Activated T-helper 1 cell treated with anti-CD3 and anti-CD28 coated beads, Interleukin-12 subunit alpha, Interleukin-12 subunit beta, Interleukin-2, Interleukin-4 antibody, amounts not matched to agents 30 ng/mL and 10 ng/mL and 1 ng/mL, durations not matched to agents 14 hours and 24 hours and 36 hours (primary cell): Measurements from ENCODE around the gene PIMREG. TPM values are rescaled to one million over a fixed set of nuclear protein-coding genes. Genes with fewer than 3 reads are reported as not detected.

Experiments
- DNase-seq: peaks from one replicate; pipeline ENCODE4 v3.0.0; 2021; ENCODE audit warnings: low spot score
- H3K27ac Mint-ChIP-seq: one replicate; pipeline ENCODE4 v1.8.0; 2021; ENCODE audit warnings: mild to moderate bottlenecking, mixed read lengths
- H3K27me3 Mint-ChIP-seq: one replicate; pipeline ENCODE4 v1.8.0; 2022; ENCODE audit warnings: mild to moderate bottlenecking, moderate library complexity, mixed read lengths; ENCODE audit not compliant: insufficient read depth
- H3K36me3 Mint-ChIP-seq: one replicate; pipeline ENCODE4 v1.8.0; 2021; ENCODE audit warnings: low read depth, mixed read lengths
- H3K4me1 Mint-ChIP-seq: one replicate; pipeline ENCODE4 v1.8.0; 2021; ENCODE audit warnings: low read depth, mixed read lengths
- H3K4me3 Mint-ChIP-seq: one replicate; pipeline ENCODE4 v1.8.0; 2021; ENCODE audit warnings: mild to moderate bottlenecking, moderate library complexity, mixed read lengths
- H3K9me3 Mint-ChIP-seq: one replicate; pipeline ENCODE4 v1.8.0; 2021; ENCODE audit warnings: mixed read lengths
- intact Hi-C: fragments of 100-400 bp; cut with micrococcal nuclease; formaldehyde crosslinking; loops from one replicate; pipeline ENCODE4 v1.15.1; 2024
- total RNA-seq: library from RNA; stranded (reverse); gene quantifications from 2 replicates; pipeline ENCODE4 v1.2.3, GENCODE V29; 2022

Gene PIMREG
- total RNA-seq, 1 donor from 2014 or later = 6.8 TPM

DNA sequence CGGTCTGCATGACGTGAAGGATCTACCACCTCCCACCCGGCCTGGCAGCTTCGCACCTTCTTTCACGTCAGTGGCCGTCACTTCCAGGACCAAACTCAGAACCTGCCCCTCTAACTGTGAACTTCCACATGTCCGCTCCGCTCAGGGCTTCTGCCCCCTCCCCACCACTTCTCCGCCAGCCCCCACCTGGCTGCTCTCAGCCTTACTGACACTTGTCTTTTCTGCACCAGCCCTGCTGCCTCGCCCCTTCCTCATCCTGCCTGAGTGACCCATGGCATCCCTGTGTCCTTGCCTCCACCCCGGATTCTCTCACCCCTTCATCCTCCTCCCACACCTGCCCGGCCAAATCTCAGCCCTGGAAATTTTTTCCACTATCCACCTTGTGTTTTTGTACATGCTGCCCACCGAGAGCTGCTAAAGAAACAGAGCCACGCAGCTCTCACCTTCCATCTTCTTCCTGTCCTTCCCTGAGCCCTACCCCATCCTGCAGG is 14.2 kb downstream of the PIMREG start:
- intact Hi-C loops = no loop called here
- H3K9me3 Mint-ChIP-seq = no peaks in the 10 kb centered on the region
- DNase-seq = no peak
- H3K4me1 Mint-ChIP-seq = peaks cover 20% of the 10 kb centered on the region
- H3K27me3 Mint-ChIP-seq = peaks cover 8% of the 10 kb centered on the region
- H3K27ac Mint-ChIP-seq = no peak overlapping the region
- H3K4me3 Mint-ChIP-seq = no peak overlapping the region
- H3K36me3 Mint-ChIP-seq = no peaks in the 10 kb centered on the region

DNA sequence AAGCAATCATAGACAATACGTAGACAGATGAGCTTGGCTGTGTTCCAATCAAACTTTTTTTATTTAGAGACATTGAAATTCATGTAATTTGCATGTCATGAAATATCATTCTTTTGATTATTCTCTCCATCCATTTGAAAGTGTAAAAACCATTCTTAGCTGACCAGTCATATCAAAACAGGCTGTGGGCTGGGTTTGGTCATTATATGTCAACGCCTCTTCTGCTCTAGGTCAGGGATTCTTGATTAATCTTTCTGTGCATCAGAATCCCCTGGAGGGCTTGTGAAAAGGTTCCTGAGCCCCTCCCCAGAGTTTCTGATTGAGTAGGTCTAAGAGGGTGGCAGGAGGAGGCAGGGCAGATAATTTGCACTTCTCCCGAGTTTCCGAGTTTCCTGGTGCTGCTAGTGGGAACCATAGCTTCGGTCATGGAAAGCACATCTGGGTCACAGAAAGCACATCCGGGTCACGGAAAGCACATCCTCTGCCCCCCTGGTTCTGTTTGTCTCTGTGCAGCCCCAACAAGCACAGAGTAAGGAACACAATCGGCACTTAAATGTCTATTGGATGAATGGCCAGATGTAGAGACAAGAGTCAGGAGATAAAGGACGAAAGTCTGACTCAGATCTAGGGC is 16.4 kb downstream of the PIMREG start:
- intact Hi-C loops = no loop called here
- no peak for DNase-seq
- peaks cover 20% of the 10 kb centered on the region for H3K4me1 Mint-ChIP-seq
- no peaks in the 10 kb centered on the region for H3K36me3 Mint-ChIP-seq
- H3K27ac Mint-ChIP-seq = no peak overlapping the region
- peaks cover 2% of the 10 kb centered on the region for H3K27me3 Mint-ChIP-seq
- no peaks in the 10 kb centered on the region for H3K9me3 Mint-ChIP-seq
- H3K4me3 Mint-ChIP-seq = no peak overlapping the region

DNA sequence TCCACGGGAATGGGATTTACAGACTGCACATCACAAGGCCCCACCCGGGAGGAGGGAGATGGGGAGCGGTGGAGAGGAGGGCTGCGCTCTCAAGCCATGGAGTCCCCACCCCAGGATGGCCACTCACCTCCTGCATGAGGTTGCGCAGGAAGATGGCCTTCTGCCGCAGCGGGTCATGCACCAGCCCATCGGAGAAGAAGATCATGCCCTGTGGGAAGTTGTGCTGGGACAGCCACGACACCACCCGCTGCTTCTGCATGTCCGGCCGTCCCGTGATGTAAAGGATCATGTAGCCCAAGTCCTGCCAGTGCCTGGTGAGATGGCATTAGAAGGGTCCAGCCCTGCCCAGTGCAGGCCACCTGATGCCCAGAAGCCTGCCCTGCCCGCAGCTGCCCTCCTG is 17.0 kb downstream of the PIMREG start:
- peaks cover 20% of the 10 kb centered on the region for H3K4me1 Mint-ChIP-seq

DNA sequence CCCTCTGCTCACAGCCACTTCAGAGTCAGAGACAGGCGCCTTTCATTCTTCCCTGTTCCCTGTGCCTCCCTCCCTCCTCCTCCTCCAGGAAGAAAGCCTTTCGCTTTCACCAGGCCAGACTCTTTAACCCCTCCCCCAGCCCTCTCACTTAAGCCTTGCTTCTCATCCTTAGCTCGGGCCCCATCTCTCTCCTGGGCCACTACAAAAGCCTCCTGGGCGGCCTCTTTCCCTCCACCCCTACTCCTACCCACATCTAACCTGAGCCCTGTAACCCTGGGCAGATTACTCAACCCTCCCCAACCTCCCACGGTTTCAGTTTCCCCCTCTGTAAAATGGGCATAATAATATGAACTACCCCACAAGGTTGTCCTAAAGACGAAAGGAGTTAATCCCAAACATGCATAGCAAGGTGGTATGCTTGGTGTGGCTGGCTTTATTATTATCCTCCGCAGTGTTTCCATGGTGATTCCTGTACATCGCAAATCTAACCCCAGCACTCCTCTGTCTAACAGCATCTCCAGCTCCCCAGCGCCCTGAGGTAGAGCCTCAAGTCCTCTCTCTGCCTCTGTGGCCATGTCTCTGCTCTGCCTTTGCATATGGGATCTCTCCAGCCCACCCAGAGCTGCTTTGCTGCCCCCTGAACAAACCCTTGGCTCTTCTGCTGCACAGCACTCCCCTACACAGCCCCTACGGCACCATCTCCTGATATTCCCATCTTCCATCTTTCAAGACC is 17.7 kb downstream of the PIMREG start:
- H3K4me1 Mint-ChIP-seq = peaks cover 13% of the 10 kb centered on the region
- intact Hi-C loops = no loop called here
- H3K4me3 Mint-ChIP-seq = no peak overlapping the region
- no peak overlapping the region for H3K27ac Mint-ChIP-seq
- no peaks in the 10 kb centered on the region for H3K9me3 Mint-ChIP-seq
- H3K36me3 Mint-ChIP-seq = no peaks in the 10 kb centered on the region
- peaks cover 6% of the 10 kb centered on the region for H3K27me3 Mint-ChIP-seq
- DNase-seq = no peak

More for the DNA sequence above, 17.0 kb downstream of the PIMREG start:
- Mint-ChIP-seq H3K36me3 (no peaks in the 10 kb centered on the region), H3K27me3 (peaks cover 5% of the 10 kb centered on the region), H3K9me3 (no peaks in the 10 kb centered on the region), H3K27ac (no peak overlapping the region), H3K4me3 (no peak overlapping the region)
- intact Hi-C loops = no loop called here
- DNase-seq = no peak

DNA sequence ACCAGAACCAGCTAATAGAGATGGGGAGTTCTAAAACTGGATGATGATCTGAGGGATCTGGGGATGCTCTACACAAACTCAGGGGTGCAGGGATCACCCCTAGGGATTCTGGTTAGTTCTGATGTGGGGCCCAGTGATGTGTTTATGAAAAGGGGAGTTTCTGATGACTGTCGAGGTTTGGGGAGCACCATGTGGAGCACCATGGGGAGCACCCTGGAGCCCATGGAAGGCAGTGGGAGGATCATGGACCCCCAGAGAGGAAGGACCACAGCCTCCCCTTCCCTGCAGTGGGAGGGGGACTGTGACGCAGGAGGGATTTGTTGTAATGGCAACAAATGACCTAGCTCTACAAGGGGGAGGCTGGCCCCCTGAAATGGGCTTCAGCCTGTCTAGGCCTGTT is 18.4 kb downstream of the PIMREG start:
- Mint-ChIP-seq H3K27ac (no peak overlapping the region), H3K27me3 (peaks cover 6% of the 10 kb centered on the region), H3K4me3 (no peak overlapping the region), H3K36me3 (no peaks in the 10 kb centered on the region), H3K4me1 (peaks cover 9% of the 10 kb centered on the region), H3K9me3 (no peaks in the 10 kb centered on the region)
- DNase-seq = no peak
- intact Hi-C loops = no loop called here

DNA sequence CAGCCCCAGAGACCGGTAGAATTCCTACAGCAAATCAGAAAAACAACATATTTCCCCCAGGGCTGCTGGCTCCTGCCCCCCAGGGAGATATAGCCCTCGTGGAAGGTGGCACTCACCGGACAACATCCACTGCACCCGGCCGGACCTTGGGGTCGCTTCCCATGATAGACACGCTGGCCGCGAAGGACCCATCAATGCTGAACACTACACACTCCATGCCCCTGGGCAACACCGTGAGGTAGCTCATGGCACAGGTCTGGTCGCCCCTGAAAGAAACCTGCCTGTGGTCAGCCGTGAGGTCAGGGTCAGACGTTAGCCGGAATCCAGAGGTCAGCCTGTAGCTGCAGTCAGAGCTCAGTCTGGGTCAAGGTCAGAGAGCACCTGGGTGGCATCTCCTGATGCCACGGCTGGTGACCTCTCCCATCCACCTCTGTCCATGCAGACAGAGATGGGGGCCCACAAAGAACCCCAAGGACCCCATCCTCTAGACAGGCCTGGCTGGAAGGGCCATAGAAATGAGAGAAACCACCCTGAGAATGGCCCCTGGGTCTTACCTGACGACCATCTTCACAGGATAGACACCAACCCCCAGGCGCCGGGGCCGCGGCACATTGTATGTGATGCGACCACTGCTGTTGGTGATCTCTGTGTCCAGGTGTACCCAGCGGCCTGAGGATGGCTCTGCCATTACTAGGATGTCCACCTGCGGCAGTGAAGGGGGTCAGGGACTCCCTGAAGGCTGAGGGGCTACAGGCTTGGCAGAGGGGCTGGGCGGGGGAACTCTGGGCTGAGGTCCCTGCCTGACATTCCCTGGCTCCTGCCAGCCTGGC is 19.6 kb downstream of the PIMREG start:
- intact Hi-C loops = no loop called here
- peaks cover 9% of the 10 kb centered on the region for H3K4me1 Mint-ChIP-seq
- H3K27me3 Mint-ChIP-seq = peaks cover 6% of the 10 kb centered on the region
- H3K36me3 Mint-ChIP-seq = no peaks in the 10 kb centered on the region
- DNase-seq = no peak
- no peak overlapping the region for H3K4me3 Mint-ChIP-seq
- H3K27ac Mint-ChIP-seq = no peak overlapping the region
- H3K9me3 Mint-ChIP-seq = no peaks in the 10 kb centered on the region

DNA sequence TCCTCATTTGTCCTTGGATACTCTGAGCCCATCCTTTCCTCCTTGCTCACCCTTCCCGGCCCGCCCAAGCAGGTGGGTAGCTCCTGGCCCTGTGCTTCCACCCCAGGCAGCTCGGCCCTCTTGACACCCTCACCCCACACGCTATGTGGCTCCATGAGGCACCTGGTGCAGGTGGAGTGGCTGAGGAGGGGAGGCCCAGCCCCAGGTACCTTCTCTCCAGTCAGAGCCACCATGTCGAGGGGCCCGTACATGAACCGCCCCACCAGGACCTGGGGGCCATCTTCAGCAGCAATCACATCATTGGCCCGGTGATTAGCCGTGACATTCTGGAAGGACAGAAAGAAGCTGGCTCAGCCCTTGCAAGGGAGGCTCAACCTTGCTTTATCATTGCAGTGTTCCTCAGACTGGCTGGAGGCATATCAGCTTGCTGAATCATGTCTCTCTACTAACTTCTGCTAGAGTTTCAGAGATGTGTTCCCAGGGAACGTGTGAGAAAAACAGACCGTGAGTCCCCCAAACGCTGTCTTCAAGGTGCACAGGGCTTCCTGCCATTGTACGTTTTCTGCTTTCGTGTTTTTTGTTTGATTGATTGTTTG is 20.3 kb downstream of the PIMREG start:
- H3K27me3 Mint-ChIP-seq = peaks cover 6% of the 10 kb centered on the region
- no peaks in the 10 kb centered on the region for H3K9me3 Mint-ChIP-seq
- H3K4me1 Mint-ChIP-seq = peaks cover 9% of the 10 kb centered on the region
- H3K36me3 Mint-ChIP-seq = no peaks in the 10 kb centered on the region
- no peak overlapping the region for H3K27ac Mint-ChIP-seq
- no peak for DNase-seq
- H3K4me3 Mint-ChIP-seq = no peak overlapping the region
- intact Hi-C loops = no loop called here

DNA sequence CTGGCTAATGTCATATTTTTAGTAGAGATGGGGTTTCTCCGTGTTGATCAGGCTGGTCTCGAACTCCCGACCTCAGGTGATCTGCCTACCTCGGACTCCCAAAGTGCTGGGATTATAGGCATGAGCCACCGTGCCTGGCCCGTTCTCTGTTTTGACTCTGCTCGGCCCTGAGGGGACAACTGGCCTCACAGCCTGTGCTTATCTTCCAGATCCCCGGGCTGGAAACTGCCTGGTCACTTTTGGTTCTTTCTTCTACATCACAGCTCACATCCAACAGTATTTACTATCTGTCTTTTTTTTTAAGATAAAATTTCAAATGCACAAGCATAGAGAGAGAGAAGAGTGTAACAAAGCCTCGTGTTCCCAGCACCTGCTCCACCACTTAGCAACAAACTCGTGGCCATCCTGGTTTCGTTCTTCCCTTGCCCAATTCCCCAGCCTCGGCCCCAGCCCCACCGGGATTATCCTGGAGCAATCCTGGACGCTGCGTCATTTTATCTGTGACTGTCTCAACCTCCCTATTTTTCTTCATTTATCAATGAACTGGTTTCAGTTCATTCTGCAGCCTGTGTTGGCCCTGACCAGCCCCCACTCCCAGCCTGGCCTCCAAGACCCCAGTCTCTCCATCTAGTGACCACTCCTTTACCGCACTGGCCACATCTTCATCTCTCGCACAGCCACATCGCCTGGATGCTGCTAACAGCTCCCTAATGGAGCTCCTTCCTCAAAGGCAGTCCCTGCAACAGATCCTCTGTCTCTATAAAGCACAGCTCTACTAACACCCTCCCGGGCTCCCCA is 21.1 kb downstream of the PIMREG start:
- Mint-ChIP-seq H3K27me3 (peaks cover 6% of the 10 kb centered on the region), H3K9me3 (no peaks in the 10 kb centered on the region), H3K4me3 (no peak overlapping the region), H3K27ac (no peak overlapping the region), H3K4me1 (peaks cover 9% of the 10 kb centered on the region), H3K36me3 (no peaks in the 10 kb centered on the region)
- DNase-seq = no peak
- intact Hi-C loops = no loop called here

DNA sequence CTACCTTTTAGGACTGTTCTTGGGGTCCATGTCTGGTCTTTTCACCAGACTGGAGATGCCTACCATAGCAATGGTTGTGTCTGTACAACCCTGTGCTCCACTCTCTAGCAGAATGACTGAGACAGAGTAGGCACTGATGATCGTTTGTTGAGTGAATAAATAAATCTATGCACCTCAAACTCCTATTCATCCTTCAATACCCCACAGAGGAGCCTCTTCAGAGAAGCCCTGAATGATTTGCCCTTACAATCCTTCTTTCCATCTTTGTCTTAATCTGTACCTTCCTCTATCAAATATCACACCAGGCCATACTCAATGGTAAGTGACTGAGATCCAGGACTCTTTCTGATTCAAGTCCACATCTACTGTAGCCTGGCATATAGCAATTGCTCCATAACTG is 23.3 kb downstream of the PIMREG start:
- no peak for DNase-seq
- Mint-ChIP-seq H3K27ac (no peak overlapping the region), H3K36me3 (no peaks in the 10 kb centered on the region), H3K4me1 (no peaks in the 10 kb centered on the region), H3K9me3 (no peaks in the 10 kb centered on the region), H3K4me3 (no peak overlapping the region), H3K27me3 (peaks cover 6% of the 10 kb centered on the region)
- intact Hi-C loops = no loop called here

DNA sequence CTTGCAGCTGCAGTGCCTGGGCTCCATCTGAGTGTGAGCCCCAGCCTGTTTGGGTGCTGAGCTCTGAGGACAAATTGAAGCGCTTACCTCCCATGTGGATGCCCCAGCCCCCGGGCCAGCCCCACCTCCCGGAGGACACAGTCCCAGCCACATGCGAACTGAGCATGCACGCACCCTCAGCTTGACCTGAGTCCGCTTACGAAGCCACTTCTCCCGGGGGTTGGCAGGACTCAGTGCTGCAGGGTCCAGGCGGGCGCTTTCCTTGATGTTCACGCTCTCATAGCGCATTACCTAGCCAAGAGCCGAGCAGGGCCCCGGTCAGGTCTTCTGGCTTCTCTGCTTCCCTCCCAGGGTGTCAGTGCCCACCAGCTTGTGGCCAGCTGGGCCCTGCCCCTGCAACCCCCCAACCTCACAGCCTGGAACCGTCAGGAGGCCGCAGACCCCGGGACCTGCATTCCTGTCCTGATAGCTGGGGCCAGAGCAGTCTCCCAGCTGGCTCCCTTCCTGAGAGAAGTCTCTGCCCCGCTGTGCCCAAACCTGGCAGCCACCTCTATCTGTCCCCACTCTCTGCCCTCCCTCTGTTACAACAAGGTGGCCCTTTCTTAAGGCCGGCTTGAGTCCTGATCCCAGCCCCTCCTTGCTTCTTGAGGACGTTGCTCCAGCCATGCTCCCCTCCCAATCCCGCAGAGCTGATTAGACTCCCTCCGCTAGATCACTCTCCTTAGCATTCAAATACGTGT is 24.0 kb downstream of the PIMREG start:
- Mint-ChIP-seq H3K4me1 (no peaks in the 10 kb centered on the region), H3K4me3 (no peak overlapping the region), H3K27me3 (peaks cover 6% of the 10 kb centered on the region), H3K36me3 (no peaks in the 10 kb centered on the region), H3K27ac (no peak overlapping the region), H3K9me3 (no peaks in the 10 kb centered on the region)
- intact Hi-C loops = no loop called here
- no peak for DNase-seq

DNA sequence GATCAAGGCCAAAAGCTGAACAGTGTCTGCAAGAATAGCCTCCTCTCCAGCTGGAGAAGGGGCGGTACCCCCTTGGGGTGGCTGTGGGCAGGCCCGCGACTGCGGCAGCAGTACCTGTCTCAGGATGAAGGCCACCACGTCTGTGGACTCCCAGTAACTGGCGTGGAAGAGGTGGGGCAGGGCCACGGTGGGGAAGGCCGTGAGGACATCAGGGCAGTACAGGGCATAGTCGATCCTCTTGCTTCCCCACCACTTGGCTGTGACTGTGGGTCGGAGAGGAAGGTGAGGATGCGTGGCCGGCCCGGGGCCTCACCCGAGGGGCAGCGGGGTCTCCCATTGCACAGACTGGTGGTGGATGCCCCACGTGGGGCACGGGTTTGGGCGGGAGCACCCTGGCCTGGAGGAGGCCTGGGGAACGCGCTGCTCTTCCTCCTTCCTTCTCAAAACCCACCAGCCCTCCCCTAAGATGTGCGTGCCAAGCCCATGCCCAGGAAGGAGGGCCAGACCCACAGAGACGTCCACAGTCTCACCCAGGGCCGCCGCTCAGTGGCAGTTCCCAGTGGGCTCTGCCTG is 26.0 kb downstream of the PIMREG start:
- H3K4me3 Mint-ChIP-seq = no peak overlapping the region
- no peaks in the 10 kb centered on the region for H3K36me3 Mint-ChIP-seq
- H3K27me3 Mint-ChIP-seq = peaks cover 4% of the 10 kb centered on the region
- H3K27ac Mint-ChIP-seq = no peak overlapping the region
- H3K4me1 Mint-ChIP-seq = no peaks in the 10 kb centered on the region
- no peaks in the 10 kb centered on the region for H3K9me3 Mint-ChIP-seq
- intact Hi-C loops = loop anchor here (5.0 kb wide), 1 partner anchor 287 kb away; the partner anchor contains the start of gene XAF1
- DNase-seq = no peak
